Measurements from ENCODE around the gene MGST1. TPM values are rescaled to one million over a fixed set of nuclear protein-coding genes. Genes with fewer than 3 reads are reported as not detected.

Gene MGST1, protein sequence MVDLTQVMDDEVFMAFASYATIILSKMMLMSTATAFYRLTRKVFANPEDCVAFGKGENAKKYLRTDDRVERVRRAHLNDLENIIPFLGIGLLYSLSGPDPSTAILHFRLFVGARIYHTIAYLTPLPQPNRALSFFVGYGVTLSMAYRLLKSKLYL
- 100 to 1,000 TPM in 3 of 8 experiments, 10 to 100 TPM in 5; 14.1 to 345 (median 21.9) TPM for total RNA-seq

DNA sequence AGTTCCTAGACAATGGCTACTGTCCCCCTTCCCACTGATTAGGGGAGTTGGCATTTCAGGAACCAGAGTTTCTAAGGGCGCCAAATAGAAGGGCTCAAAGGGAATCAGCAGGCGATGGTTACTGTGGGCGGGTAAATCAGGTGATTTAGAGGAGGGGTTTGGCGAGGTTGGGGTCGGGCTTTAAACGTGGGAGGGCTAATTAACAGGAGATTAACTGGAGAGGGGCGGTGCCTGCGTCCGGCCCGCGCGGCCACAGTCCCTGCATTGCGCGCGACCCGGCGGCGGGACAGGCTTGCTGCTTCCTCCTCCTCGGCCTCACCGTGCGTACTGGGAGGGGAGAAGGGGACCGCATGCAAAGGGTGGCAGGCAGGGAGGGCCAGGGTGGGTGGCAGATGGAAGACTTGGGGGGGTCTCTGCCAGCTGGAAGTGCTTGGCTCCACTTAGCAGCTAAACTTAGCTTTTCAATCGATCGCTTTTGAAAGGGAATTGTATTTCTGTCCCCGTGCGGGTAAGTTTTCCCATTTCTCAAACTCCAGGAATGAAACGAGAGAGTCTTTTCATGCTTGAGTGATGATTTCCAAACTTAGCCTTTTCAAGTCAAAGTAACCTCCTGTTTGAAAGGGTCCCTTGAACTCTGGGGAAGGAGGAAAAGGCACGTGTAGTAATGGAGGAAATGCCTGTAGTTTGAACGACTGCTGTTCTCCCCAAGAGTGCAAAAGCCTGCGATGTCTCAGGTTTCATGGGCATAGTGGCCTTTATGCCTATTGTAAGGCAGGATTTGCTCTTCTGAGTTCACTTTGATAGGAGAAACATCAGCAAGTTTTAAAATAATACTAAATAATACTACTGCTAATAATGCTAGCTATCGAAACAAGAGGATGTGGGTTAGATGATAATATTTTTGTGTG, at the start of gene MGST1:
Gene MGST1, plus strand, starts transcription at position 255 of the 908 bp plus-strand sequence. CDS start 6,608 bp downstream, outside the sequence.
- H3K4me3 ChIP-seq = peak within 1 kb of the TSS; percentile 21 to 38 (median 34)
- no peak within 1 kb of the TSS for H3K27ac ChIP-seq
- ATAC-seq (replicated peaks in 6 of 8) = peak; percentile 70 to 91 (median 88)
- WGBS, 10 experiments = 0 to 13% (median 1%) methylated on average over 2 to 11 of the region's 31 CpGs
- in situ Hi-C loops (cut with MboI; ENCODE audit: low pct_unique_long_range_greater_than_20kb in 2 of 9, low sequenced_read_pairs in 9 of 9, unreplicated experiment in 9 of 9) = no loop called here
- peaks cover 8 to 11% of the 10 kb centered on the region in 2 donors for H3K4me1 ChIP-seq (replicated peaks in 1 of 2)

DNA sequence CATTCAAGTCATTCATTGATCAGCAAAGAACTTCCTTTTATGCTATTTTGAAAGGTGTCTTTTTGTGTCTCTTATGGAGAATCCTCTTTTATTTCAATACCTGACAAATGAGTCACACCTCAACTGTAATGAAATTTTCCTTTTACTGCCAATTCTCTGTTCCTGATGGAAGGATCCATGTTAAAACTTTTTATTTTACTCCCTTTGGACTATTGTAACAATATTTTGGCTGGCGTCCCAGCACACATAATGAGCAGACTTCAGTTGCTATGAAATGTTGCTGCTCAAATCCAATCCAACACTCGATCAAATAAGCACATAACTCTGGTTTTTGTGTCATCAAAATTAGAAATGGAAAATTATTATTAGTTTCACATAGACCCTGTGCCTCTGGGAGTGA, 48.0 kb upstream of the MGST1 start:
- in situ Hi-C loops (cut with MboI; ENCODE audit: low pct_unique_long_range_greater_than_20kb in 2 of 9, low sequenced_read_pairs in 9 of 9, unreplicated experiment in 9 of 9) = no loop called here
- H3K4me1 ChIP-seq (replicated peaks in 1 of 2) = peaks cover 0 to 4% of the 10 kb centered on the region in 2 donors
- ATAC-seq (replicated peaks in 6 of 8) = no peak
- H3K27ac ChIP-seq = no peak overlapping the region
- H3K4me3 ChIP-seq = no peak overlapping the region
- WGBS, 10 experiments = 5 to 100% (median 75%) methylated on average over 1 to 2 of the region's 2 CpGs; no CpG with 5 or more reads in 1 of the 10 experiments

DNA sequence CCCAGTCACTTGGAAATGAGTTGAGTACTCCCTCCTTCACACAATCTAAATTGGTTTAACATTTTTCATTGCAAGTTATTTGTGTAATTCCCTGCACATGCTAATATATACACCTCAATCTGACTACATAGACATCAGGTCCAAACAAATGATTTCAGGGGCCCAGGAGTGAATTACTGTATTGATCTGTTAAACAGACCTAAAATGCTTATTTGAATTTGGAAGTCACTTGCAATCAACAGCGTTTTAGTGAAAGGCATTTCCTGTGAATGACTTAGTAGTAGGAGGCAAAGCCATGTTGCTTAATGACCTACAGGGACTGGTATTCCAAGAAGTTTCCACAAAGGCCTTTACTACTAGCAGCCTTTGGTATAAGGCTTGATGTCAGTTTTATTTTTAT, 47.3 kb upstream of the MGST1 start:
- 0 to 71% (median 42%) methylated on average over 1 of the region's 1 CpG; no CpG with 5 or more reads in 2 of the 10 experiments for WGBS, 10 experiments
- H3K4me1 ChIP-seq (replicated peaks in 1 of 2) = no peaks in the 10 kb centered on the region
- no peak overlapping the region for H3K27ac ChIP-seq
- in situ Hi-C loops (cut with MboI; ENCODE audit: low pct_unique_long_range_greater_than_20kb in 2 of 9, low sequenced_read_pairs in 9 of 9, unreplicated experiment in 9 of 9) = no loop called here
- ATAC-seq (replicated peaks in 6 of 8) = no peak
- H3K4me3 ChIP-seq = no peak overlapping the region

DNA sequence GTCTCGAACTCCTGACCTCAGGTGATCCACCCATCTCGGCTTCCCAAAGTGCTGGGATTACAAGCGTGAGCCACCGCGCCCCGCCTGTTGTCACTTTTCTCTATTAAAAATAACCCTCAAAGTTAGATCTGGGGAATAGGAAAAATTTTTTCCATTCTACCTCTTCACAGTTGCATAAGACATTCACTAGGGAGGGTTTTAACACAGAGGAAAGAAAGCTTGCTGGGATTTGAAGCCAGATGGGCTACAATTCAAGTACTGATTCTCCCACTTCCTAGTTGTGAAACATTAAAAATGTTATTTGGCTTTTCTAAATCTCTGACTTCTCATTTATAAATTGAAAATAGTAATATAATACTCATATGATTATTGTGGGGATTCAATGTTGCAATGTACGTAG, 46.7 kb upstream of the MGST1 start:
- in situ Hi-C loops (cut with MboI; ENCODE audit: low pct_unique_long_range_greater_than_20kb in 2 of 9, low sequenced_read_pairs in 9 of 9, unreplicated experiment in 9 of 9) = no loop called here
- 48 to 100% (median 89%) methylated on average over 1 to 7 of the region's 7 CpGs; no CpG with 5 or more reads in 3 of the 10 experiments for WGBS, 10 experiments
- no peaks in the 10 kb centered on the region for H3K4me1 ChIP-seq (replicated peaks in 1 of 2)
- H3K4me3 ChIP-seq = no peak overlapping the region
- no peak overlapping the region for H3K27ac ChIP-seq
- no peak for ATAC-seq (replicated peaks in 6 of 8)

DNA sequence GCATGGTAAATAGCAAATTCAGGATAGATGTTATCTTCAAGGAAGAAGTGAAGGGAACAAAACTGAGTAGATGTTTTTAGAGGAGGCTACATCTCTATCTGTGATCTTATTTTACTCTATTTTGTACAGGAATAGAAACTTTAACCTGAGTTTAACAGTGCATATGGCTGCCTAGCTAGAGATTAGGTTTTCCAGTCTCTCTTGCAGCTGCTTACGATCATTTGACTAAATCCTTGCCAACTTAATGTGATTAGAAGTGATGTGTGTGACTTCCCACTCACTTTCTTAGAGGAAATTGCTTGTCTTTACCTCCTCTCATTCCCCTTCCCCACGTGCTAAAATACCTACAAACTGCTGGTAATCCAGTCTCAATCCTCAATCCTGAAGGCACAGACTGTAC, 43.5 kb upstream of the MGST1 start:
- Histone ChIP-seq H3K4me3 (no peak overlapping the region), H3K4me1 (replicated peaks in 1 of 2) (no peaks in the 10 kb centered on the region), H3K27ac (no peak overlapping the region)
- WGBS, 10 experiments = 44 to 86% (median 56%) methylated on average over 1 to 2 of the region's 2 CpGs; no CpG with 5 or more reads in 1 of the 10 experiments
- no peak for ATAC-seq (replicated peaks in 6 of 8)
- in situ Hi-C loops (cut with MboI; ENCODE audit: low pct_unique_long_range_greater_than_20kb in 2 of 9, low sequenced_read_pairs in 9 of 9, unreplicated experiment in 9 of 9) = no loop called here

DNA sequence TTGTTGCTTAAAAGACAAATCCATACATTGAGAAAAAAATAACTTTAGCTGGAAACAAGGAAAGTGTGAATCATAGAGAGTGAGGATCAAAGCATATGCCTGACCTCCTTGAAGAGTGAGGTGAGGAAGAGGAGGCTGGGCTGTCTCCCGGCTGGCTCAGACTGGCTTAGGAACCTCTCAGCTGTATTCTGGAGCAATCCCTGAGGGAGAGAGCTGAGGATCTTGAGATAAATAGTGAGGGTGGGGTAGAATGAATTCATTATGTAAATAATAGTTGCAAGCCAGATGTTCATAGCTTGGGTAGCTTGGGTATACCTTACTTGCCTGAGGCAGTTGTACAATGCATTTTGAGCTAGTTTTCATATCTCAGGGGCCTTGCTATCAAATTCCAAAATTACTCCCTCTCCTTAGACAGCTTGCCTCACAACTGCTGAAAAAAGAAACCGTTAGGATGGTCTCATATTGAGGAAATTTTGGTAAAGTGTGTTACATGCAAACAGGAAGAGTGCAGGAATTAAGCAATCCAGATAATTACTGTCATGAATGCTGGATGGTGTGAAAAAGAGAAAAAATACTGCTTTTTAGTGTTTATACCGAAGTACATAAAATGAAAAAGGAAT, 39.5 kb upstream of the MGST1 start:
- Histone ChIP-seq H3K4me1 (replicated peaks in 1 of 2) (no peaks in the 10 kb centered on the region), H3K27ac (no peak overlapping the region), H3K4me3 (no peak overlapping the region)
- in situ Hi-C loops (cut with MboI; ENCODE audit: low pct_unique_long_range_greater_than_20kb in 2 of 9, low sequenced_read_pairs in 9 of 9, unreplicated experiment in 9 of 9) = no loop called here
- WGBS, 10 experiments = 0 to 91% (median 43%) methylated on average over 1 to 3 of the region's 3 CpGs
- ATAC-seq (replicated peaks in 6 of 8) = peak in 5 of 8 experiments; percentile 34 to 100 (median 100)

DNA sequence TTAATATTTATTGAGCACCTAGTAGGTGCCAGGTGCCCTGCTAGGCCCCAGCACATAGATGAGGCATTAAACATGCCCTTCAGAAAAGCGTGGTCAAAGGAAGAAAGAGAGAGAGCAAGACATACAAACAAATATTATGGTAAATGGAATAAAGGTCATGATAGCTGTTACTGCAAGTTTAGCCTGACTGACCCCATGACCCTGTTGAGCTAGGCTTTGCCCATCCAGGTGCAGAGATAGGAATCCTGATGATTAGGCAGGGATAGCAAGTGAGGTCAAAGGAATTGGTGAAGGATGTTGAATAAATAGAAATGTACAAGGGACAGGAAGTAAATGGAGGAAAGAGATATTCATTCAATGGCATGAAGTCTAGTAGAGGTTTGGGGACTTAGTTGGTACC, 36.5 kb upstream of the MGST1 start:
- ATAC-seq (replicated peaks in 6 of 8) = no peak
- Histone ChIP-seq H3K4me3 (no peak overlapping the region), H3K4me1 (replicated peaks in 1 of 2) (no peaks in the 10 kb centered on the region), H3K27ac (no peak overlapping the region)
- WGBS, 10 experiments = 43 to 100% (median 63%) methylated on average over 1 of the region's 1 CpG; no CpG with 5 or more reads in 4 of the 10 experiments
- in situ Hi-C loops (cut with MboI; ENCODE audit: low pct_unique_long_range_greater_than_20kb in 2 of 9, low sequenced_read_pairs in 9 of 9, unreplicated experiment in 9 of 9) = no loop called here

DNA sequence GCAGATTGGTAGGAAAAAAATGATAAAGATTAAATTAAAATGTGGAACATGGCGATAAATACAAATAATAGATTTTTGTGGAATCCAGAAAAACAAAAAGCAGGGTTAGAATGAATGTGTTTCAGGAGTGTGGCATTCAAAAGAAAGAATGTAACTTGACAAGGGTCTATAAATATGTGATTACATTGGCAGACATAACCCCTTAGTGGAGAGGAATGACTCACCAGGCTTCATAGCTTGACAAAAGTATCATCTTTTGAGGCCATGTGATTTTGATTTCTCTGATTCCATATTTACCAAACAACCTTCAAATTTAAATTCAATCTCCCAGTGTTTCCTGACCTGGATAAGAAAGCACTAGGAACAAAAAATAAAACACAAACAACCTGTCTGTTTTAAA, 24.4 kb upstream of the MGST1 start:
- 70 to 100% (median 85%) methylated on average over 1 of the region's 1 CpG; no CpG with 5 or more reads in 2 of the 10 experiments for whole genome bisulfite sequencing, 10 experiments
- peak in 1 of 8 experiments; percentile 57 for ATAC-seq (replicated peaks in 6 of 8)
- Histone ChIP-seq H3K27ac (no peak overlapping the region), H3K4me3 (no peak overlapping the region), H3K4me1 (replicated peaks in 1 of 2) (no peaks in the 10 kb centered on the region)
- in situ Hi-C loops (cut with MboI; ENCODE audit: low pct_unique_long_range_greater_than_20kb in 2 of 9, low sequenced_read_pairs in 9 of 9, unreplicated experiment in 9 of 9) = no loop called here

DNA sequence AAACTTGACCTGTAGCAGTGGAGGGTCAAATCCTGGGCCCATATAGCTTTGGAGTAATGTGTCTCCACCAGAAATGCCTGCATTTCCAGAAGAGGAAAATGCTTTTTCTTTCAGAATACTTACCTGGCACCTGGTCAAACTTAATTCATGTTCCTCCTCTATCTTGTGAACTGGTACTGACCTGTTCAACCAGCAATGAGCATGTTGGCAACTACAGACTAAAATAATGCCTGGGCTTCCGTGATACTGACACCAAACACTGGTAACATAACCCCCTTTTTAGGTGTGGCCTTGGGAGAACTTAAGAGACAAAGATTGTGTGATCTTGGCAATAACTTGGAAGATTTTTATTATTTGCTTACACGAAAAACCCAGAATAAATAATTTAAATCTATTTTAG, 23.8 kb upstream of the MGST1 start:
- Histone ChIP-seq H3K4me1 (replicated peaks in 1 of 2) (no peaks in the 10 kb centered on the region), H3K4me3 (no peak overlapping the region), H3K27ac (no peak overlapping the region)
- no peak for ATAC-seq (replicated peaks in 6 of 8)
- whole genome bisulfite sequencing, 10 experiments = 34 to 90% (median 68%) methylated on average over 1 to 2 of the region's 2 CpGs; no CpG with 5 or more reads in 2 of the 10 experiments
- in situ Hi-C loops (cut with MboI; ENCODE audit: low pct_unique_long_range_greater_than_20kb in 2 of 9, low sequenced_read_pairs in 9 of 9, unreplicated experiment in 9 of 9) = no loop called here

DNA sequence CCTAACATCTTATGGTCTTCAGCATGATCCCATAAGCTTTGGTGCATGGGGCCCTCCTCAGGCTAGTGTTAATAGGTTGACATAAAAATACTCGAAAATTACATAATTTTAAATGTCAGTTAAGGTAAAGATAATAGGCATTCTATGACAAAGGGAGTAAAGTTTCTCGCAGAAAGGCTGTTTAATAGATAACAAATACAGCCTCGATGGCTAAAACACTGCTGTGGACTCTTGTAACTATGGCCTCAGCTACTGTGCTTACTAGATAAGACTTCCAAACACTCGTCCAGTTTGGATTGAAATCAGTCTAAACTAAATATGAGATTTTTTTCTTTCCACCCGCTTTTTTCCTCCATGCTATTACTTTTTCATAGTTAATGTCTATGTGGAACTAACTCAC, 23.2 kb upstream of the MGST1 start:
- in situ Hi-C loops (cut with MboI; ENCODE audit: low pct_unique_long_range_greater_than_20kb in 2 of 9, low sequenced_read_pairs in 9 of 9, unreplicated experiment in 9 of 9) = no loop called here
- no peak for ATAC-seq (replicated peaks in 6 of 8)
- 26 to 92% (median 83%) methylated on average over 2 to 5 of the region's 5 CpGs for WGBS, 10 experiments
- Histone ChIP-seq H3K27ac (no peak overlapping the region), H3K4me1 (replicated peaks in 1 of 2) (no peaks in the 10 kb centered on the region), H3K4me3 (no peak overlapping the region)

DNA sequence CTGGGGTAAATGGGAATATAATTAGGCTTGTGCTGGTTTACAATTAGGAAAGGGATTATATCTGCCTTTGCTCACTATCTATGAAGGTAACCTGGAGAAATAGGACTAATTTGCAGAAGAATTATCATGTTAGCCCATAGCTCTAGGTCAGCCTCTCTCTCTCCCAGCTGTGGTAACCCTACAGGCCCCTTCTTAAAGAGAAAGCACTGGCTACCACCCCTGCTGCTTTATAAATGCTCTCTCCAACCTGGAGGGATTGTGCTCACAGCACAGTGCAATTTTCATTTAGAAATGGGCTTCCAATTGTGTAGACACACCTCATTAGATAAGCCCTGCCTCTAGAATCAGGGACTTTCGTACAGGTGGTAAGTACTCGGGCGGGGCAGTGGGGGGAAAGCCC, 22.7 kb upstream of the MGST1 start:
- Histone ChIP-seq H3K4me3 (no peak overlapping the region), H3K27ac (no peak overlapping the region), H3K4me1 (replicated peaks in 1 of 2) (no peaks in the 10 kb centered on the region)
- 76 to 100% (median 87%) methylated on average over 1 to 3 of the region's 3 CpGs; no CpG with 5 or more reads in 6 of the 10 experiments for WGBS, 10 experiments
- in situ Hi-C loops (cut with MboI; ENCODE audit: low pct_unique_long_range_greater_than_20kb in 2 of 9, low sequenced_read_pairs in 9 of 9, unreplicated experiment in 9 of 9) = no loop called here
- no peak for ATAC-seq (replicated peaks in 6 of 8)

DNA sequence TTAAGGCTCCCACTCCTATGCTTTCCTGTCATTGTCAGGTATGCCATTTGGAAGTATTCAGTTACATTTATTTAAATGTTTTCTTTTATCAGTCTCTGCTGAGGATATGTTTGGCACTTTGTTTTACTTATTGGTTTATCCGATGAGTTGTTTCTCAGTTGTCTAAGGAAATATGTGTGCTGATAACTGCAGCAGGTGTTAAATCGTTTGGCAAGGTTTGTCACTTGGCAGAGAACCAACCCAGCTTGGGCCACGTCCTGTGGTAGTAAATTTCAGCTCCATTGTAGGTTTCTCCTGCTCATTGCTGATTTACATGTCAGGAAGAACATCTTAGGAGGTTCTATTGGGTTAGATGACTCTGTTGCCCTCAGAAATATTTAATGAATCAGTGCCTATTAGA, 22.0 kb upstream of the MGST1 start:
- no peak overlapping the region for H3K27ac ChIP-seq
- WGBS, 10 experiments = 14 to 93% (median 70%) methylated on average over 1 to 3 of the region's 3 CpGs
- no peak for ATAC-seq (replicated peaks in 6 of 8)
- H3K4me3 ChIP-seq = no peak overlapping the region
- H3K4me1 ChIP-seq (replicated peaks in 1 of 2) = no peaks in the 10 kb centered on the region
- in situ Hi-C loops (cut with MboI; ENCODE audit: low pct_unique_long_range_greater_than_20kb in 2 of 9, low sequenced_read_pairs in 9 of 9, unreplicated experiment in 9 of 9) = no loop called here

DNA sequence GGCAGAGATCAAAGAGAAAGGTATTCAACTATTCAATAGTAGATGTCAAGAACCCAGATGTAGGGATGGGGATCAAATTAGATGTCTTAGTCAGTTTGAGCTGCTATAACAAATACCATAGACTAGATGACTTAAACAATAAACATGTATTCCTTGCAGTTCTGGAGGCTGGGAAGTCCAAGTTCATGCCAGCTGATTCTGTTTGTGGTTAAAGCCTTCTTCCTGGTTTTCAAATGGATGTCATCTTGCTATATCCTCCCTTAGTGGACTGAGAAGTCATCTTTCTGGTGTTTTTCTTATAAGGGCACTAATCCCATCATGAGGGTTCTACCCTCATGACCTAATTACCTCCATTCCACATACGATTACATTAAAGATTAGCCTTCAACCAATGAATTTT, 19.5 kb upstream of the MGST1 start:
- 7 to 91% (median 80%) methylated on average over 1 of the region's 1 CpG; no CpG with 5 or more reads in 3 of the 10 experiments for WGBS, 10 experiments
- in situ Hi-C loops (cut with MboI; ENCODE audit: low pct_unique_long_range_greater_than_20kb in 2 of 9, low sequenced_read_pairs in 9 of 9, unreplicated experiment in 9 of 9) = no loop called here
- H3K4me1 ChIP-seq (replicated peaks in 1 of 2) = no peaks in the 10 kb centered on the region
- ATAC-seq (replicated peaks in 6 of 8) = no peak
- no peak overlapping the region for H3K4me3 ChIP-seq
- no peak overlapping the region for H3K27ac ChIP-seq
